Skeletal muscle satellite cell (primary cell): Measurements from ENCODE around the gene PRKCB. TPM values are rescaled to one million over a fixed set of nuclear protein-coding genes. Genes with fewer than 3 reads are reported as not detected.

Source experiments
- H3K27me3 ChIP-seq: 2 replicates; pipeline ENCODE4 v1.7.0; 2013; ENCODE audit warnings: low read length; ENCODE audit not compliant: control insufficient read depth, insufficient read depth
- H3K36me3 ChIP-seq: 2 replicates; pipeline ENCODE4 v1.7.0; 2013; ENCODE audit warnings: mild to moderate bottlenecking, control low read depth, low read length; ENCODE audit not compliant: insufficient read depth
- H3K4me1 ChIP-seq: 2 replicates; pipeline ENCODE4 v1.7.0; 2013; ENCODE audit warnings: low read length; ENCODE audit not compliant: control insufficient read depth, insufficient read depth
- H3K4me2 ChIP-seq: 2 replicates; pipeline ENCODE4 v1.7.0; 2013; ENCODE audit warnings: mild to moderate bottlenecking, low read length
- H3K4me3 ChIP-seq: 2 replicates; pipeline ENCODE4 v1.7.0; 2013; ENCODE audit warnings: low read length
- H3K9ac ChIP-seq: 2 replicates; pipeline ENCODE4 v1.7.0; 2013; ENCODE audit warnings: mild to moderate bottlenecking, low read depth, low read length, moderate library complexity
- H3K9me3 ChIP-seq: replicated peaks from 2 replicates; pipeline ENCODE4 v1.7.0; 2013; ENCODE audit warnings: mild to moderate bottlenecking, control low read depth, low read length
- small RNA-seq: library from RNA; depleted of rRNA; stranded (forward); fragments of <200 nt; gene quantifications from one replicate; pipeline ENCODE3, GENCODE V24; 2012

The PRKCB gene

DNA sequence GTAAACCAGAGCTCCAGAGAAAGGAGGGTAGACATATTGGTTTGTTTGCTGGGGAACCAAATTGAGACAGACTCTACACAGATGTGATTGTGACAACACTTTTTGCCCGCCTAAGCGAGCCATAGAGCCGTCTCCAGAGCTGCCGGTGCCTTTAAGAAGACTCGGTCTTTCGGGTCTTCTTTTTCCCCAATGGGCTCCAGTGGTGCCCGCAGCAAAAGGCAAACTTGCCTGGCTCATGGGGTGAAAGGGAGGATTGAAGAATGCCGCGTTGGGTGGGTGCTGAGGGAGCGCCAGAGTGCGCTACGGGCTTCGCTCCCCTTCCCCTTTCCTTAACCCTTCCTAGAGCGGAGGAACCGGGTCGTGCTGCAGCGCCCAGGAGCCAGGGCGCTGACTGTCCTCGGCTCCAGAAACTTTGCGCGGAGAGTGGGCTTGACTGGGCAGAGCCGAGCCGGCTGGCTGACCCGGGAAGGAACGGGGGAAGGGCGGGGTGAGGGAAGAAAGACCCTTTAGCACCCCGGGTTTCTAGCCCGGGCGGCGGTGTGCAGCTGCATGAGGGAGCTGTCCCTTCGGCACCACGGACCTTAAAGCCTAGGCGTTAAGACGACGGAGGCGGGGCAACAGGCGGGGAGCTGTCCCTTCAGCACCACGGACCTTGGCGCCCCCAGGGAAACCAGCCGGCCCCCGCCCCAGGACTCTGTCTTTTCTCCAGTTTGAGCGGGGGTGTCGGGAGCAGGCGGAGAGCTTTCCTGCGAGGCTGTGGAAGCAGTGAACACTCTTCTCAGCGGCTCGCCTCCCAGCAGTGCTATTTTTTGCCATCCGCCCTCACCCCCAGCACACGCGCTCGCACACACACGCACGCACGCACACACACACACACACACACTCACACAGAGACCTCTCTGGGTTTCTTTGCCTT, 419.9 kb downstream of the PRKCB start, which contains the start of gene CACNG3:
CACNG3 (plus strand) TSS at position 880 of the 916 bp plus-strand sequence. CDS start 420 bp downstream, outside the sequence.
- Histone ChIP-seq H3K4me2 (no peak within 1 kb of the TSS), H3K4me1 (no peaks in the 10 kb centered on the region), H3K9ac (no peak within 1 kb of the TSS), H3K4me3 (no peak within 1 kb of the TSS), H3K27me3 (no peaks in the 10 kb centered on the region), H3K9me3 (no peaks in the 10 kb centered on the region), H3K36me3 (no peaks in the 10 kb centered on the region)

DNA sequence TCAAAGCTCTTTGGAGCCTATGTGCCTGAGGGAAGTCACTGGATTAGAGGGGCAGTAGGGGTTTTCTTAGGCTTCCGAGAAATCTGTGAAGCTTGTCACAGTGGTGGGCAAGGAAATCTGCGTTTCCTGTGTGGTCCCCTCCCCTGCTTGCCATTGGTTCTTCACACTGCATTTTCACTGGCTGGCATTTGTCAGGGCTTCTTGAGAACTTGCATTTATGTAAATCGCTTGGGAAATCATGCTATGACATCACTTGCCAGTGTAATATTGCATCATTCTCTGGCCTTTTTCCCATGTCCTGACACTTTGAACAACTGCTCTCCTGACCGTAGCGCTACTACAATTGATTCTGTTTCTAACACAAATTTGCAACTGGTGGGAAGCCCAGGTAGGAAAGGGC, 422.2 kb downstream of the PRKCB start:
- Histone ChIP-seq H3K4me1 (no peaks in the 10 kb centered on the region), H3K9me3 (no peaks in the 10 kb centered on the region), H3K27me3 (no peaks in the 10 kb centered on the region), H3K9ac (no peak overlapping the region), H3K4me3 (no peak overlapping the region), H3K4me2 (no peak overlapping the region), H3K36me3 (no peaks in the 10 kb centered on the region)

DNA sequence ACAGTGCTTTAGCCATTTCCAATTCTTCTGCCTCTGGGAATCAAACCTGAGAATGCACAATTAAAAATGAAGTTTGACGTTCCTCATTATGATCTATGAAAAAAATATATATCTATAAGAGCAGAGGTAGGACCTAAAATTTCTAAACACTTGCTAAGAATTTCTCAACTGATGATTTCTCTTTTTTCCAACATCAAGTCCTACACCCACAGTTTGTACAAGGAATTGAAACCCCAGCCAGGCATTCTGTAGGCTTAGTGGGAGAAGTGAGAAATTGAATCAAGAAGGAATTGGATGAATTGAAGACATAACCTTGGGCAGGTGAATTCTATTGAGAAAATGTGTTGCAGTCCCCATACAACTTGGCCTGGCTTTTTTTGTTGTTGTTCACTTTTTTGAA, 423.0 kb downstream of the PRKCB start:
- Histone ChIP-seq H3K4me1 (no peaks in the 10 kb centered on the region), H3K4me2 (no peak overlapping the region), H3K27me3 (no peaks in the 10 kb centered on the region), H3K9me3 (no peaks in the 10 kb centered on the region), H3K36me3 (no peaks in the 10 kb centered on the region), H3K4me3 (no peak overlapping the region), H3K9ac (no peak overlapping the region)

DNA sequence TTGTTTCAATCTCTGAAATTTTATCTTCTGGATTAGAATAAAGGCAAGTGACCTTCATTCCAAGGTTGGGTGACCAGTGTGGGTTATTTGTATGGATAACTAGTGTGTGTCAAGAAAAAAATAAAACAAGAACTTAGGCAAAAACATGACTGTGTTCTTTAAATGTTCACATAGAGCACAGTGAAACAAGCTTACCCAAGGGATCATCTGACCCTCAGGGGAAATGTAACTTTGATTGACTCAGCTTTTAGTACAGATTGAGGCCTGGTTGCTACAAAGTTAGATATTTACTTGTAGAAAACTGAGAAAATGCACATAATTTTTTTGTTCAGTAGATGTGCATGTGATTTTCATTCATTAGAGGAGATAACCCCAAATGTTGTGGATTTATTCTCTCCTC, 427.0 kb downstream of the PRKCB start:
- Histone ChIP-seq H3K4me1 (no peaks in the 10 kb centered on the region), H3K4me2 (no peak overlapping the region), H3K9ac (no peak overlapping the region), H3K9me3 (no peaks in the 10 kb centered on the region), H3K4me3 (no peak overlapping the region), H3K36me3 (no peaks in the 10 kb centered on the region), H3K27me3 (no peaks in the 10 kb centered on the region)

Small RNA genes lying within 50 kb of the gene (small RNA-seq; reads per million reads assigned to genes)
- not detected for gene MIR1273H
